BLaER1 (cell line): ENCODE data around the gene CREM.
A peak's percentile ranks its signal among the peaks of the same experiment; 100 is the strongest.
"Not testable (repeated sequence)": the region's sequence is repeated elsewhere in the genome, so short reads cannot be mapped to it uniquely, and the experiment has no call there.

Experiments
- H3K27ac ChIP-seq: shearing (Covaris generic); formaldehyde crosslinking; 2 replicates; pipeline ENCODE4 v1.8.1; 2022
- H3K27me3 ChIP-seq: shearing (Covaris generic); formaldehyde crosslinking; 2 replicates; pipeline ENCODE4 v1.8.1; 2022
- H3K36me3 ChIP-seq: shearing (Covaris generic); formaldehyde crosslinking; 2 replicates; pipeline ENCODE4 v1.8.1; 2022
- H3K4me1 ChIP-seq: shearing (Covaris generic); formaldehyde crosslinking; 2 replicates; pipeline ENCODE4 v1.8.1; 2022
- H3K4me2 ChIP-seq: shearing (Covaris generic); formaldehyde crosslinking; 2 replicates; pipeline ENCODE4 v1.8.1; 2022
- H3K4me3 ChIP-seq: shearing (Covaris generic); formaldehyde crosslinking; 2 replicates; pipeline ENCODE4 v1.8.1; 2022
- H3K9ac ChIP-seq: shearing (Covaris generic); formaldehyde crosslinking; 2 replicates; pipeline ENCODE4 v1.8.1; 2022
- H3K9me3 ChIP-seq: shearing (Covaris generic); formaldehyde crosslinking; 2 replicates; pipeline ENCODE4 v1.8.1; 2022
- H4K20me1 ChIP-seq: shearing (Covaris generic); formaldehyde crosslinking; 2 replicates; pipeline ENCODE4 v1.8.1; 2022
- Cebpa-rat ChIP-seq: shearing (Covaris generic); IDR thresholded peaks from 2 replicates; pipeline ENCODE4 v1.8.1; 2022

The CREM gene

GRCh38 chr10:35216303-35216905 lies 89.8 kb downstream of the CREM start:
- Histone ChIP-seq H3K9me3 (no peaks in the 10 kb centered on the region), H3K36me3 (no peaks in the 10 kb centered on the region), H3K4me3 (no peak overlapping the region), H3K4me1 (peaks cover 14% of the 10 kb centered on the region), H3K4me2 (no peak overlapping the region), H3K9ac (no peak overlapping the region), H3K27me3 (no peaks in the 10 kb centered on the region), H4K20me1 (no peaks in the 10 kb centered on the region), H3K27ac (no peak overlapping the region)
- TF ChIP-seq Cebpa-rat: no peak

GRCh38 chr10:35216956-35217355 lies 90.3 kb downstream of the CREM start:
- not testable (repeated sequence) for H3K27me3 ChIP-seq, H3K27ac ChIP-seq, H3K9me3 ChIP-seq, H3K9ac ChIP-seq, H3K4me3 ChIP-seq, H4K20me1 ChIP-seq, H3K4me2 ChIP-seq, H3K36me3 ChIP-seq
- peaks cover 14% of the 10 kb centered on the region for H3K4me1 ChIP-seq

- Histone ChIP-seq H3K27me3 (no peaks in the 10 kb centered on the region), H3K27ac (no peak overlapping the region), H3K9ac (no peak overlapping the region), H3K9me3 (no peaks in the 10 kb centered on the region), H3K4me1 (peaks cover 14% of the 10 kb centered on the region), H3K4me2 (no peak overlapping the region), H3K4me3 (no peak overlapping the region), H4K20me1 (no peaks in the 10 kb centered on the region), H3K36me3 (no peaks in the 10 kb centered on the region)
- no peak for TF ChIP-seq Cebpa-rat
Measured at GRCh38 chr10:35217455-35217854, 90.8 kb downstream of the CREM start.

- no peak overlapping the region for H3K9ac ChIP-seq
- no peaks in the 10 kb centered on the region for H3K9me3 ChIP-seq
- H3K4me1 ChIP-seq: peaks cover 14% of the 10 kb centered on the region
- H4K20me1 ChIP-seq: no peaks in the 10 kb centered on the region
- no peak overlapping the region for H3K4me3 ChIP-seq
- no peak overlapping the region for H3K27ac ChIP-seq
- H3K27me3 ChIP-seq: no peaks in the 10 kb centered on the region
- H3K36me3 ChIP-seq: no peaks in the 10 kb centered on the region
- TF ChIP-seq Cebpa-rat: no peak
- no peak overlapping the region for H3K4me2 ChIP-seq
Measured at GRCh38 chr10:35218339-35218955, 91.8 kb downstream of the CREM start.

GRCh38 chr10:35219292-35219691 lies 92.6 kb downstream of the CREM start:
- no peak for TF ChIP-seq Cebpa-rat
- H3K4me3 ChIP-seq: no peak overlapping the region
- no peak overlapping the region for H3K4me2 ChIP-seq
- H4K20me1 ChIP-seq: no peaks in the 10 kb centered on the region
- H3K27ac ChIP-seq: no peak overlapping the region
- H3K36me3 ChIP-seq: no peaks in the 10 kb centered on the region
- H3K9me3 ChIP-seq: no peaks in the 10 kb centered on the region
- no peaks in the 10 kb centered on the region for H3K27me3 ChIP-seq
- peaks cover 14% of the 10 kb centered on the region for H3K4me1 ChIP-seq
- no peak overlapping the region for H3K9ac ChIP-seq

GRCh38 chr10:35219891-35220890 lies 93.5 kb downstream of the CREM start:
- Histone ChIP-seq H3K4me1 (peaks cover 14% of the 10 kb centered on the region), H3K9ac (no peak overlapping the region; the same call in 1 of the 2 replicates), H3K4me2 (peak overlapping the region; percentile 17), H3K27ac (no peak overlapping the region), H4K20me1 (no peaks in the 10 kb centered on the region), H3K36me3 (no peaks in the 10 kb centered on the region), H3K27me3 (no peaks in the 10 kb centered on the region), H3K9me3 (no peaks in the 10 kb centered on the region), H3K4me3 (no peak overlapping the region)
- no peak for TF ChIP-seq Cebpa-rat

GRCh38 chr10:35223016-35223415 lies 96.4 kb downstream of the CREM start:
- TF ChIP-seq Cebpa-rat: no peak
- Histone ChIP-seq H3K4me2 (no peak overlapping the region), H3K4me3 (no peak overlapping the region), H4K20me1 (no peaks in the 10 kb centered on the region), H3K4me1 (peaks cover 14% of the 10 kb centered on the region), H3K9ac (no peak overlapping the region), H3K36me3 (no peaks in the 10 kb centered on the region), H3K27ac (no peak overlapping the region), H3K27me3 (no peaks in the 10 kb centered on the region), H3K9me3 (no peaks in the 10 kb centered on the region)

GRCh38 chr10:35224045-35224740 lies 97.5 kb downstream of the CREM start:
- Histone ChIP-seq H3K9me3 (no peaks in the 10 kb centered on the region), H3K36me3 (no peaks in the 10 kb centered on the region), H3K4me3 (no peak overlapping the region), H4K20me1 (no peaks in the 10 kb centered on the region), H3K4me2 (no peak overlapping the region), H3K9ac (no peak overlapping the region), H3K27me3 (no peaks in the 10 kb centered on the region), H3K4me1 (peaks cover 18% of the 10 kb centered on the region), H3K27ac (no peak overlapping the region)
- no peak for TF ChIP-seq Cebpa-rat

- no peaks in the 10 kb centered on the region for H3K9me3 ChIP-seq
- H3K9ac ChIP-seq: no peak overlapping the region
- H3K4me3 ChIP-seq: no peak overlapping the region
- no peak overlapping the region for H3K4me2 ChIP-seq
- H3K27ac ChIP-seq: no peak overlapping the region
- H3K36me3 ChIP-seq: no peaks in the 10 kb centered on the region
- H3K4me1 ChIP-seq: peaks cover 14% of the 10 kb centered on the region
- no peak for TF ChIP-seq Cebpa-rat
- H4K20me1 ChIP-seq: no peaks in the 10 kb centered on the region
- no peaks in the 10 kb centered on the region for H3K27me3 ChIP-seq
Measured at GRCh38 chr10:35225204-35225603, 98.6 kb downstream of the CREM start.
